Adrenal gland (tissue), 5 donors: ENCODE measurements around the gene ZPBP2.

Experiments
- POLR2A ChIP-seq, 2 donors: fragments of 450-650 bp; IDR thresholded peaks; one replicate each; pipeline ENCODE4 v1.6.1; 2017; ENCODE audit warnings: antibody characterized with exemption in 2 of 2, mild to moderate bottlenecking in 2 of 2, moderate library complexity in 1 of 2
- TF ChIP-seq, protein P1 (sequence below), 6 experiments: fragments of 450-650 bp in 4 of 6; fragments of 200-600 bp in 2 of 6; sonication (generic) in 1 of 6; IDR thresholded peaks; 1 replicate in 5 of 6; 2 replicates in 1 of 6; pipeline versions ENCODE4 v1.5.1 to v1.8.0; 2016 to 2021; ENCODE audit warnings: antibody characterized with exemption in 6 of 6, mild to moderate bottlenecking in 2 of 6, moderate library complexity in 1 of 6
- donor health status: DM: no; HTN: no; CAD: no.

DNA sequence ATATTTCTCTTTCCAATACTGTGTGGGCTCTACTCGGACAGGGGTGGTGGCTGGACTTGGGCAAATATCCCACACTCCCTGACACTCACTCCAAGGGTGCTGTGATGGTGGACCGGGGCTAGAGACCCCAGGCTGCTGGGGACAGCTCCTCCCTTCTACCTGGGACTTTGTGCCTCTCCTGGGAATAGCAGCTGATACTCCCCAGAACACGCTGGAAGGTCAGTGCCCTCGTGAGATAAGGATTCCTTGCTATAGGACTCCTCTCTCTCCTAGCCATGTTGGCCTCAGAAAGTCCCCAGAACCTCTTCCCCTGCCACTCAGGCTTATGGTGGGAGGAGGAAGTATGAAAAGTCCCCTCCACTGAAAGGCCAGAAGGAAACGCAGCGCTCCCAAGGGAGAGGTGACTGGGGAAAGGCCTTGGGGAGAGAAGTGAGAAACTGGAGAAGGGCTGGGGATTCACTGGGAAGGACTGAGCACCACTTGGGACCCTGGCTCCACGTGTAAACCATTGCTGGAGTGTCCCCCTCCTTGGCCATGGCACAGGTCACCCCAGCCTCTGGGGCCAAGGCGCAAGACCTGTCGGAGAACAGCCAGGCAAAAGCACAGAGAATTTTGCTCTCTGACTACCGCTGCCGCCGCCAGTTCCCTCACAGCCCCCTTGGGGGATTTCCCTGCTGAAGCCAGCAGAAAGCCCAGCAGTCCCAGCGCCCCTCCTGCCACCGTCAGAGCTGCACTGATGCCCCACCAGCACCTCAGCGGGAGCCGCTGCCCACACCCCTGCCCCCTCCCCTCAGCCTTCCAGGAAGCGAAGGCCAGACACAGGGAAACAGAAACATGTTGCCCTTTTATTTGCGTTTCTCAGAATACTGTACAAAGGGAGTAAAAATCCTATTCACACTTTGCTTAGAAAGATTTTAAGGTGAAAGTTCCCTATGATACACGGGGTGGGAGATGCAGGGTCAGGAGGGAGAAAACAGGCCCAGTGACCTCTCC is 52.5 kb downstream of the ZPBP2 start:
- TF ChIP-seq, protein P1, sequence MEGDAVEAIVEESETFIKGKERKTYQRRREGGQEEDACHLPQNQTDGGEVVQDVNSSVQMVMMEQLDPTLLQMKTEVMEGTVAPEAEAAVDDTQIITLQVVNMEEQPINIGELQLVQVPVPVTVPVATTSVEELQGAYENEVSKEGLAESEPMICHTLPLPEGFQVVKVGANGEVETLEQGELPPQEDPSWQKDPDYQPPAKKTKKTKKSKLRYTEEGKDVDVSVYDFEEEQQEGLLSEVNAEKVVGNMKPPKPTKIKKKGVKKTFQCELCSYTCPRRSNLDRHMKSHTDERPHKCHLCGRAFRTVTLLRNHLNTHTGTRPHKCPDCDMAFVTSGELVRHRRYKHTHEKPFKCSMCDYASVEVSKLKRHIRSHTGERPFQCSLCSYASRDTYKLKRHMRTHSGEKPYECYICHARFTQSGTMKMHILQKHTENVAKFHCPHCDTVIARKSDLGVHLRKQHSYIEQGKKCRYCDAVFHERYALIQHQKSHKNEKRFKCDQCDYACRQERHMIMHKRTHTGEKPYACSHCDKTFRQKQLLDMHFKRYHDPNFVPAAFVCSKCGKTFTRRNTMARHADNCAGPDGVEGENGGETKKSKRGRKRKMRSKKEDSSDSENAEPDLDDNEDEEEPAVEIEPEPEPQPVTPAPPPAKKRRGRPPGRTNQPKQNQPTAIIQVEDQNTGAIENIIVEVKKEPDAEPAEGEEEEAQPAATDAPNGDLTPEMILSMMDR (IDR thresholded peaks at IDR 0.05): no peak
- TF ChIP-seq POLR2A (IDR thresholded peaks at IDR 0.05): no peak
